Anterior cingulate cortex (tissue), 58 donors: ENCODE measurements around the gene ODF4.
"Not testable (repeated sequence)": the region's sequence is repeated elsewhere in the genome, so short reads cannot be mapped to it uniquely, and the experiment has no call there.

Source experiments
- DNase-seq, 58 donors: peaks; one replicate each; lab custom pipeline; 2025; lab: John Stamatoyannopoulos, UW

The ODF4 gene

GRCh38 chr17:8392674-8393469, 53.2 kb downstream of the ODF4 start:
- no peak for DNase-seq

DNA sequence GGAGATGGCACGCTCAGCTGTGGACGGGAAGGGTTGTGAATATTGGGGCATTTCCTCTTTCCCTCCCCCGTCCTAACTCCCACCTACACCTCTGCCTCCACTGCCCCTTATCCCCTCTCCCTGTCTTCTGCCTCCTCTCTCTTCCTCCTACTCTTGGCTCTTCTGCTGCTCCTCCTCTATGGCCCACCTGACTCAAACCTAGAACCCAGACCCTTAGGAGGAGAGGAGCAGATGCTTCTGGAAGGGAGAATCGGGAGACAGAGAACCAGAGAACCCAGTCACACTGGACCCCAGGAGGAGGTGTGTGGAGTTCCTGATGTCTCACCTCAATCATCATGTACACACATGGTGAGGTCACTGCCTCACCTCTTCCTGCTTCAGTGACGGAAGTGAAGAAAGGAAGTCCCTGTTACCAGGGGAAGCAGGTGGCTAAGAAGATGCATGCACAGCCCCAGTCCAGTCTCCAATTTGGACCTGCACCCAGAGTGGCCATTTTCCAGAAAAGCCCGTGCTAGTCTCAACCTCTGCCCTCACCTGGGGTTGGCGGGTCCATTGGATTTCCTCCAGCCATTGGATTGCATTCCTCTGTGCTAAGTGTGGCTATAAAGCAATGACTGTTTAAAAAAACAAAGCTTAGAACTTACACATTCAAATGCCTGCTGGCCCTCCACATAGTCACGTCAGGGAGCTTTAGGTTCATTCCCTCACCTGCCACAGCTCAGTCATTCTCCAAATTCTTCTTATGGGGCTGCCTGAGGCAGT, 54.0 kb downstream of the ODF4 start:
- DNase-seq, result no peak

DNA sequence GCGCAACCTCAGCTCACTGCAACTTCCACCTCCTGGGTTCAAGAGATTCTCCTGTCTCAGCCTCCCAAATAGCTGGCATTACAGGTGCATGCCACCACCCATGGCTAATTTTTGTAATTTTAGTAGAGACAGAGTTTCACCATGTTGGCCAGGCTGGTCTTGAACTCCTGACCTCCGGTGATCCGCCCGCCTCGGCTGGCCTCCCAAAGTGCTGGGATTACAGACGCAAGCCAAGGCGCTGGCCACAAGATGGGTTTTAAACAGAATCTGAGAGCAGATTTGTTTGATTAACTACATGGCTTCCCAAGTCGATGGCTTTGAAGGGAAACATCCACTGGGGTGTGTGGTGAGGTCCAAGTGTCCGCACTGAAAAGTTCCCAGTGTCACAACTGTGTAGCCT, 54.9 kb downstream of the ODF4 start:
- DNase-seq, result not testable (repeated sequence)
